ENCODE measurements around the gene UBXN10.

Gene UBXN10

GRCh38 chr1:20185834-20186782 lies at the start of gene UBXN10, which contains the start of gene PLA2G2C:
TSS of gene UBXN10 (plus strand) at chr1:20186096. CDS start at chr1:20190562, 4,466 bp downstream.
TSS of gene PLA2G2C (minus strand) at chr1:20186518. CDS start at chr1:20177363, 9,155 bp downstream.
- DNase-seq: no peak

GRCh38 chr1:20136249-20136648 lies 49.6 kb upstream of the UBXN10 start:
- no peak for DNase-seq

- DNase-seq: no peak
Measured at GRCh38 chr1:20137055-20137454, 48.8 kb upstream of the UBXN10 start.

GRCh38 chr1:20137604-20138003 lies 48.3 kb upstream of the UBXN10 start:
- DNase-seq: no peak

- no peak for DNase-seq
Measured at GRCh38 chr1:20138346-20138745, 47.5 kb upstream of the UBXN10 start.

GRCh38 chr1:20138961-20139550 lies 46.8 kb upstream of the UBXN10 start, which contains the start of gene PLA2G2F:
TSS of gene PLA2G2F (plus strand) at chr1:20139323. CDS start at chr1:20139428, 105 bp downstream.
- no peak for DNase-seq

GRCh38 chr1:20139776-20140612 lies 45.9 kb upstream of the UBXN10 start:
- DNase-seq: no peak

GRCh38 chr1:20141001-20141400 lies 44.9 kb upstream of the UBXN10 start:
- no peak for DNase-seq

GRCh38 chr1:20141466-20141865 lies 44.4 kb upstream of the UBXN10 start:
- no peak for DNase-seq

GRCh38 chr1:20142001-20142710 lies 43.7 kb upstream of the UBXN10 start:
- no peak for DNase-seq

GRCh38 chr1:20143318-20143717 lies 42.6 kb upstream of the UBXN10 start:
- no peak for DNase-seq

GRCh38 chr1:20143734-20144565 lies 41.9 kb upstream of the UBXN10 start:
- DNase-seq: no peak

- DNase-seq: no peak
Measured at GRCh38 chr1:20147846-20148570, 37.9 kb upstream of the UBXN10 start.

GRCh38 chr1:20148571-20149500 lies 37.1 kb upstream of the UBXN10 start:
- no peak for DNase-seq

- DNase-seq: no peak
Measured at GRCh38 chr1:20149601-20150325, 36.1 kb upstream of the UBXN10 start.

GRCh38 chr1:20150326-20150705 lies 35.6 kb upstream of the UBXN10 start:
- no peak for DNase-seq

- no peak for DNase-seq
Measured at GRCh38 chr1:20150969-20151368, 34.9 kb upstream of the UBXN10 start.

GRCh38 chr1:20151906-20152598 lies 33.8 kb upstream of the UBXN10 start:
- DNase-seq: peak; percentile 77

All from COR-L47 (cell line).